Panc1 (cell line): ENCODE data around the gene CHCHD2. TPM values are rescaled to one million over a fixed set of nuclear protein-coding genes. Genes with fewer than 3 reads are reported as not detected.
"Not testable (repeated sequence)": the region's sequence is repeated elsewhere in the genome, so short reads cannot be mapped to it uniquely, and the experiment has no call there.

Source experiments
- ATAC-seq: fragments of 200-7000 bp; cut with Tn5 transposase; 2 replicates; pipeline ENCODE4 v1.9.1; 2020; ENCODE audit warnings: mild to moderate bottlenecking, moderate library complexity
- BruUV-seq: library from RNA; stranded (reverse); fragments of 400-500 nt; replicated peaks from 2 replicates; lab custom pipeline; 2021; lab: Mats Ljungman, UMichigan
- CTCF ChIA-PET: fragments of 300-600 bp; sonication (Branson Sonifier 250); formaldehyde crosslinking; loops from one replicate; lab custom pipeline; 2022; ENCODE audit warnings: antibody characterized with exemption; lab: Charles Lee
- POLR2A ChIA-PET: fragments of 300-600 bp; sonication (Branson Sonifier 250); formaldehyde crosslinking; loops from one replicate; lab custom pipeline; 2022; ENCODE audit warnings: antibody characterized with exemption; lab: Charles Lee
- DNase-seq: peaks from one replicate; pipeline ENCODE4 v3.0.0-alpha.2; 2010; ENCODE audit warnings: low read depth, low spot score
- H3K27ac ChIP-seq: 2 replicates; pipeline ENCODE4 v1.5.1; 2011; ENCODE audit warnings: mild to moderate bottlenecking, low read length, inconsistent platforms
- H3K27me3 ChIP-seq: fragments of 200-500 bp; sonication (Bioruptor generic); 2 replicates; pipeline ENCODE4 v1.6.0; 2014; ENCODE audit warnings: low read length, inconsistent platforms; ENCODE audit not compliant: control insufficient read depth, insufficient read depth
- H3K36me3 ChIP-seq: fragments of 200-500 bp; sonication (Bioruptor generic); 2 replicates; pipeline ENCODE4 v1.5.1; 2014; ENCODE audit warnings: inconsistent platforms, mild to moderate bottlenecking, low read length, moderate library complexity; ENCODE audit not compliant: control insufficient read depth, insufficient read depth
- H3K4me1 ChIP-seq: 2 replicates; pipeline ENCODE4 v1.5.1; 2011; ENCODE audit warnings: inconsistent platforms, mild to moderate bottlenecking, low read length, moderate library complexity; ENCODE audit not compliant: control insufficient read depth, insufficient read depth
- H3K4me3 ChIP-seq, 2 experiments: 2 replicates each; pipeline ENCODE4 v1.5.1; 2011 to 2012; ENCODE audit warnings: low read depth in 2 of 2, low read length in 2 of 2, mild to moderate bottlenecking in 2 of 2, inconsistent platforms in 1 of 2, moderate library complexity in 1 of 2
- H3K9me3 ChIP-seq: fragments of 200-500 bp; sonication (Bioruptor generic); 2 replicates; pipeline ENCODE4 v1.5.1; 2014; ENCODE audit warnings: low read depth, mild to moderate bottlenecking, inconsistent platforms, low read length, moderate library complexity; ENCODE audit not compliant: control insufficient read depth, insufficient read depth
- POLR2AphosphoS5 ChIP-seq: IDR thresholded peaks from 2 replicates; pipeline ENCODE4 v1.6.1; 2012; ENCODE audit warnings: mild to moderate bottlenecking, low read depth, low read length, moderate library complexity
- SIN3A ChIP-seq: IDR thresholded peaks from 2 replicates; pipeline ENCODE4 v1.6.1; 2012; ENCODE audit warnings: low read depth, mild to moderate bottlenecking, low read length, moderate library complexity, borderline replicate concordance; ENCODE audit not compliant: insufficient read depth
- TCF7L2 ChIP-seq: IDR thresholded peaks from 2 replicates; pipeline ENCODE4 v1.6.1; 2011; ENCODE audit warnings: mild to moderate bottlenecking, low read depth, low read length, inconsistent platforms
- in situ Hi-C: cut with HindIII; loops from 2 replicates; pipeline ENCODE4 v1.10.0; 2016; ENCODE audit warnings: low sequenced_read_pairs, low pct_unique_long_range_greater_than_20kb
- intact Hi-C: fragments of 100-400 bp; cut with micrococcal nuclease; formaldehyde crosslinking; loops from one replicate; pipeline ENCODE4 v1.10.0; 2022; ENCODE audit not compliant: unreplicated experiment
- total RNA-seq: library from RNA; stranded (reverse); gene quantifications from one replicate; pipeline ENCODE4 v1.2.1, GENCODE V29; 2021; ENCODE audit not compliant: unreplicated experiment
- TF ChIP-seq, protein P1 (sequence below): fragments of 450-650 bp; IDR thresholded peaks from 2 replicates; pipeline ENCODE4 v1.5.1; 2017; ENCODE audit warnings: mild to moderate bottlenecking
- TF ChIP-seq, protein P2 (sequence below), 2 experiments: IDR thresholded peaks; 2 replicates each; pipeline ENCODE4 v1.6.1; 2011 to 2012; ENCODE audit warnings: low read depth in 2 of 2, control low read depth in 1 of 2, low read length in 1 of 2, mild to moderate bottlenecking in 1 of 2, moderate library complexity in 1 of 2; ENCODE audit not compliant: insufficient read depth in 1 of 2

Gene CHCHD2
- total RNA-seq, 1 experiment from 2014 or later, result 666 TPM

DNA sequence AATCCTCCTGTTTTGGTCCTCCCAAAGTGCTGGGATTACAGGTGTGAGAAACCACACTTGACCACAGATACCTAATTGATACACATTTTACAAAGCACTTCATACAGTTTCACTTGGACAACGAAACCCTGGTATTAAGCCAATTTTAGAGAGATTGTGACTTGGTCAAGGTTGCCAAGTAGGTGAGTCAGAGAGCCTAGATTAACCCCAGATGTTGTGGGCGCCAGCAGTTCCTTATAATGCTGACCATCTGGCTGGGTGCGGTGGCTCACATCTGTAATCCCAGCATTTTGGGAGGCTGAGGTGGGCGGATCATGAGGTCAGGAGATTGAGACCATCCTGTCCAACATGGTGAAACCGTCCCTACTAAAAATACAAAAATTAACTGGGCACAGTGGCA is 8.6 kb downstream of the CHCHD2 start:
- ChIA-PET POLR2A (no interaction called here), CTCF (no interaction called here)
- no peak overlapping the region for H3K4me3 ChIP-seq
- H3K27ac ChIP-seq, result no peak overlapping the region
- peaks cover 15% of the 10 kb centered on the region for H3K36me3 ChIP-seq
- TF ChIP-seq, protein P1, sequence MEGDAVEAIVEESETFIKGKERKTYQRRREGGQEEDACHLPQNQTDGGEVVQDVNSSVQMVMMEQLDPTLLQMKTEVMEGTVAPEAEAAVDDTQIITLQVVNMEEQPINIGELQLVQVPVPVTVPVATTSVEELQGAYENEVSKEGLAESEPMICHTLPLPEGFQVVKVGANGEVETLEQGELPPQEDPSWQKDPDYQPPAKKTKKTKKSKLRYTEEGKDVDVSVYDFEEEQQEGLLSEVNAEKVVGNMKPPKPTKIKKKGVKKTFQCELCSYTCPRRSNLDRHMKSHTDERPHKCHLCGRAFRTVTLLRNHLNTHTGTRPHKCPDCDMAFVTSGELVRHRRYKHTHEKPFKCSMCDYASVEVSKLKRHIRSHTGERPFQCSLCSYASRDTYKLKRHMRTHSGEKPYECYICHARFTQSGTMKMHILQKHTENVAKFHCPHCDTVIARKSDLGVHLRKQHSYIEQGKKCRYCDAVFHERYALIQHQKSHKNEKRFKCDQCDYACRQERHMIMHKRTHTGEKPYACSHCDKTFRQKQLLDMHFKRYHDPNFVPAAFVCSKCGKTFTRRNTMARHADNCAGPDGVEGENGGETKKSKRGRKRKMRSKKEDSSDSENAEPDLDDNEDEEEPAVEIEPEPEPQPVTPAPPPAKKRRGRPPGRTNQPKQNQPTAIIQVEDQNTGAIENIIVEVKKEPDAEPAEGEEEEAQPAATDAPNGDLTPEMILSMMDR, result no peak
- TF ChIP-seq SIN3A (no peak), TCF7L2 (no peak), POLR2AphosphoS5 (no peak)
- TF ChIP-seq, protein P2, sequence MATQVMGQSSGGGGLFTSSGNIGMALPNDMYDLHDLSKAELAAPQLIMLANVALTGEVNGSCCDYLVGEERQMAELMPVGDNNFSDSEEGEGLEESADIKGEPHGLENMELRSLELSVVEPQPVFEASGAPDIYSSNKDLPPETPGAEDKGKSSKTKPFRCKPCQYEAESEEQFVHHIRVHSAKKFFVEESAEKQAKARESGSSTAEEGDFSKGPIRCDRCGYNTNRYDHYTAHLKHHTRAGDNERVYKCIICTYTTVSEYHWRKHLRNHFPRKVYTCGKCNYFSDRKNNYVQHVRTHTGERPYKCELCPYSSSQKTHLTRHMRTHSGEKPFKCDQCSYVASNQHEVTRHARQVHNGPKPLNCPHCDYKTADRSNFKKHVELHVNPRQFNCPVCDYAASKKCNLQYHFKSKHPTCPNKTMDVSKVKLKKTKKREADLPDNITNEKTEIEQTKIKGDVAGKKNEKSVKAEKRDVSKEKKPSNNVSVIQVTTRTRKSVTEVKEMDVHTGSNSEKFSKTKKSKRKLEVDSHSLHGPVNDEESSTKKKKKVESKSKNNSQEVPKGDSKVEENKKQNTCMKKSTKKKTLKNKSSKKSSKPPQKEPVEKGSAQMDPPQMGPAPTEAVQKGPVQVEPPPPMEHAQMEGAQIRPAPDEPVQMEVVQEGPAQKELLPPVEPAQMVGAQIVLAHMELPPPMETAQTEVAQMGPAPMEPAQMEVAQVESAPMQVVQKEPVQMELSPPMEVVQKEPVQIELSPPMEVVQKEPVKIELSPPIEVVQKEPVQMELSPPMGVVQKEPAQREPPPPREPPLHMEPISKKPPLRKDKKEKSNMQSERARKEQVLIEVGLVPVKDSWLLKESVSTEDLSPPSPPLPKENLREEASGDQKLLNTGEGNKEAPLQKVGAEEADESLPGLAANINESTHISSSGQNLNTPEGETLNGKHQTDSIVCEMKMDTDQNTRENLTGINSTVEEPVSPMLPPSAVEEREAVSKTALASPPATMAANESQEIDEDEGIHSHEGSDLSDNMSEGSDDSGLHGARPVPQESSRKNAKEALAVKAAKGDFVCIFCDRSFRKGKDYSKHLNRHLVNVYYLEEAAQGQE (IDR thresholded peaks at IDR 0.05; ENCODE audit: insufficient read depth in 1 of 2, low read depth in 2 of 2, low read length in 1 of 2), result no peak
- no TSS peak for BruUV-seq
- H3K9me3 ChIP-seq, result no peaks in the 10 kb centered on the region
- DNase-seq (no peak), ATAC-seq (peak; percentile 32; the same call in 1 of the 2 replicates)
- intact Hi-C loops (no loop called here), in situ Hi-C loops (no loop called here)
- H3K4me1 ChIP-seq, result peaks cover 9% of the 10 kb centered on the region; the same call in 1 of the 2 replicates
- H3K27me3 ChIP-seq, result no peaks in the 10 kb centered on the region

DNA sequence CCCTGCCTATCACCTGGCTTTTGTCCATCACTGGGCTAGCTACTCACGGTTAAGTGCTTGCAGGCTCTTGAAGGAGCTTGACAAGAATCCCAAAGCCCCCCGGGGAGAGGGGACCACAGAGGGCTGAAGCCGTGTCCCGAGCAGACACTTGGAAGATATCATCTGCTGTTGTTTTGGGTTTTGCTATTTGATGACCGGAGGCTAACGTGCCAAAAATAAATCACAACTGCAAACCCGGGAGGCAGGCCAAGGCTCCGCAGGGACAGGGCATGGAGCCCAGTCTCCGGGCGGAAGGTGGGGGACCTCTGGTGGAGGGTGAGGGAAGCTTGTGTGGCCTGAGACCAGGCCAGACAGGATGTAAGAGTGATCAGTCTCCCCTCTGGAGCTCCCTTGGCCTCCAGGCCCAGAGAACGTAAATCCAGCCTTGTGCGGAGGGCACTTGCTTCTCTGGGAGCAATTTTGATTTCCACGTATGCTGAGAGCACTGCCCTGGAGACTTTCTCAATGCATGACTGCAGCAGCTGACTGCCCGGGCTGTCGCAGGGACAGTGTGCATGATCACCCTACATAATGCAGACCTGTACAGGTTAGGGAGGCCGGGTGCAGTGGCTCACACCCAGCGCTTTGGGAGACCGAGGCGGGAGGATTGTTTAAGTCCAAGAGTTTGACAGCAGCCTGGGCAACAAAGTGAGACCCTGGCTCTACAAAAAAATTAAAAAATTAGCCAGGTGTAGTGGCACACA is 13.3 kb downstream of the CHCHD2 start, which contains the start of gene PHKG1:
PHKG1 (minus strand) TSS at position 164 of the 743 bp plus-strand sequence. CDS start 4,011 bp downstream, outside the sequence.
- in situ Hi-C loops, result no loop called here
- Histone ChIP-seq H3K27me3 (no peaks in the 10 kb centered on the region), H3K4me3 (no peak within 1 kb of the TSS), H3K9me3 (no peaks in the 10 kb centered on the region), H3K4me1 (peaks cover 12% of the 10 kb centered on the region; the same call in 1 of the 2 replicates), H3K27ac (peak within 1 kb of the TSS; percentile 29; the same call in 1 of the 2 replicates), H3K36me3 (no peaks in the 10 kb centered on the region)
- TF ChIP-seq, protein P1, result no peak; the same call in 1 of the 2 replicates
- TF ChIP-seq POLR2AphosphoS5 (no peak; the same call in 1 of the 2 replicates), TCF7L2 (no peak), SIN3A (no peak)
- TF ChIP-seq, protein P2 (IDR thresholded peaks at IDR 0.05; ENCODE audit: insufficient read depth in 1 of 2, low read depth in 2 of 2, low read length in 1 of 2), result no peak
- DNase-seq, result no peak
- POLR2A ChIA-PET, result interaction anchor here (0.5 to 0.6 kb wide), 2 partner anchors 39 to 87 kb away, joined by 3 to 6 read pairs; no protein-coding TSS in a partner anchor
- peak; percentile 92 for ATAC-seq
- BruUV-seq, result no TSS peak
- CTCF ChIA-PET, result interaction anchor here (0.5 to 1.2 kb wide), 4 partner anchors 13 to 35 kb away, joined by 3 to 5 read pairs (median 4); partner anchors contain the start of gene CHCHD2
- intact Hi-C loops, result no loop called here

DNA sequence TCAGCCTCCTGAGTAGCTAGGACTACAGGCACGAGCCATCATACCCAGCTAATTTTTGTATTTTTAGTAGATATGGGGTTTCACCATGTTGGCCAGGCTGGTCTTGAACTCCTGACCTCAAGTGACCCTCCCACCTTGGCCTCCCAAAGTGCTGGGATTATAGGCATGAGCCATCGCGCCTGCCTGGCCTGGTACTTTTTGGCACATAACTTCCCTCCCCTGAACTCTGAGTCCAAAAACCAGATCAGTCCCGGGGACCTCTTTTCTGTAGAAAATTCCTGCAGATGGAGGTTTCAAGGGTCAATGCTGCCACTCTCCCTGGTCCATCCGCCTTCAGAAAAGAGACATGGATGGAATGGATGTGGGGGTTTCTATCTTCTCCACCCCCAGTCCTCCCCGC is 13.9 kb downstream of the CHCHD2 start:
- DNase-seq, ATAC-seq, in situ Hi-C loops, intact Hi-C loops, H3K27me3 ChIP-seq, H3K9me3 ChIP-seq, BruUV-seq, H3K4me3 ChIP-seq, H3K36me3 ChIP-seq: not testable (repeated sequence)
- Histone ChIP-seq H3K27ac (peak overlapping the region; percentile 29; the same call in 1 of the 2 replicates), H3K4me1 (peaks cover 11% of the 10 kb centered on the region; the same call in 1 of the 2 replicates)
- CTCF ChIA-PET, result interaction anchor here (0.6 to 1.2 kb wide), 2 partner anchors 14 to 15 kb away, joined by 3 to 5 read pairs; partner anchors contain the start of gene CHCHD2
- POLR2A ChIA-PET, result interaction anchor here (0.5 to 0.6 kb wide), 2 partner anchors 38 to 86 kb away, joined by 3 to 6 read pairs; no protein-coding TSS in a partner anchor
